T-helper 2 cell treated with Interferon-gamma antibody and Interleukin-4, amounts not matched to agents 5 μg/mL and 100 μg/mL, for 36 hours (primary cell): ENCODE measurements around the gene LRRC4C.
"Not testable (repeated sequence)": the region's sequence is repeated elsewhere in the genome, so short reads cannot be mapped to it uniquely, and the experiment has no call there.

ENCODE experiments used
- DNase-seq: peaks from one replicate; pipeline ENCODE4 v3.0.0; 2021; ENCODE audit warnings: low spot score
- H3K27ac Mint-ChIP-seq: one replicate; pipeline ENCODE4 v1.8.0; 2021; ENCODE audit warnings: mild to moderate bottlenecking, mixed read lengths
- H3K27me3 Mint-ChIP-seq: one replicate; pipeline ENCODE4 v1.8.0; 2021; ENCODE audit warnings: low read depth, mixed read lengths
- H3K36me3 Mint-ChIP-seq: one replicate; pipeline ENCODE4 v1.8.0; 2021; ENCODE audit warnings: low read depth, mixed read lengths
- H3K4me1 Mint-ChIP-seq: one replicate; pipeline ENCODE4 v1.8.0; 2021; ENCODE audit warnings: low read depth, mixed read lengths
- H3K4me3 Mint-ChIP-seq: one replicate; pipeline ENCODE4 v1.8.0; 2022; ENCODE audit warnings: mild to moderate bottlenecking, moderate library complexity, mixed read lengths
- H3K9me3 Mint-ChIP-seq: one replicate; pipeline ENCODE4 v1.8.0; 2021; ENCODE audit warnings: mixed read lengths

LRRC4C gene

GRCh38 chr11:41053894-41054293 is 405.6 kb downstream of the LRRC4C start:
- Mint-ChIP-seq H3K27me3 (no peaks in the 10 kb centered on the region), H3K27ac (no peak overlapping the region), H3K36me3 (no peaks in the 10 kb centered on the region), H3K9me3 (peaks cover 26% of the 10 kb centered on the region), H3K4me3 (no peak overlapping the region), H3K4me1 (no peaks in the 10 kb centered on the region)
- no peak for DNase-seq

- Mint-ChIP-seq H3K27ac (no peak overlapping the region), H3K4me3 (no peak overlapping the region), H3K9me3 (peaks cover 36% of the 10 kb centered on the region), H3K36me3 (no peaks in the 10 kb centered on the region), H3K4me1 (no peaks in the 10 kb centered on the region), H3K27me3 (no peaks in the 10 kb centered on the region)
- no peak for DNase-seq
These were observed 407.4 kb downstream of the LRRC4C start for GRCh38 chr11:41051919-41052635.

GRCh38 chr11:41050791-41051190 is 408.7 kb downstream of the LRRC4C start:
- peaks cover 29% of the 10 kb centered on the region for H3K9me3 Mint-ChIP-seq
- H3K4me1 Mint-ChIP-seq: no peaks in the 10 kb centered on the region
- DNase-seq: no peak
- H3K27ac Mint-ChIP-seq: no peak overlapping the region
- no peaks in the 10 kb centered on the region for H3K36me3 Mint-ChIP-seq
- H3K27me3 Mint-ChIP-seq: no peaks in the 10 kb centered on the region
- no peak overlapping the region for H3K4me3 Mint-ChIP-seq

- H3K27ac Mint-ChIP-seq: no peak overlapping the region
- no peak for DNase-seq
- no peak overlapping the region for H3K4me3 Mint-ChIP-seq
- no peaks in the 10 kb centered on the region for H3K36me3 Mint-ChIP-seq
- no peaks in the 10 kb centered on the region for H3K4me1 Mint-ChIP-seq
- peaks cover 37% of the 10 kb centered on the region for H3K9me3 Mint-ChIP-seq
- no peaks in the 10 kb centered on the region for H3K27me3 Mint-ChIP-seq
These were observed 412.2 kb downstream of the LRRC4C start for GRCh38 chr11:41047229-41047628.

- no peaks in the 10 kb centered on the region for H3K36me3 Mint-ChIP-seq
- no peak overlapping the region for H3K4me3 Mint-ChIP-seq
- H3K27me3 Mint-ChIP-seq: no peaks in the 10 kb centered on the region
- H3K4me1 Mint-ChIP-seq: no peaks in the 10 kb centered on the region
- DNase-seq: no peak
- peaks cover 45% of the 10 kb centered on the region for H3K9me3 Mint-ChIP-seq
- H3K27ac Mint-ChIP-seq: no peak overlapping the region
These were observed 414.2 kb downstream of the LRRC4C start for GRCh38 chr11:41045266-41045665.

GRCh38 chr11:41044747-41045146 is 414.7 kb downstream of the LRRC4C start:
- H3K27ac Mint-ChIP-seq: no peak overlapping the region
- no peaks in the 10 kb centered on the region for H3K4me1 Mint-ChIP-seq
- no peak for DNase-seq
- no peaks in the 10 kb centered on the region for H3K36me3 Mint-ChIP-seq
- H3K4me3 Mint-ChIP-seq: no peak overlapping the region
- H3K9me3 Mint-ChIP-seq: peaks cover 43% of the 10 kb centered on the region
- no peaks in the 10 kb centered on the region for H3K27me3 Mint-ChIP-seq

- Mint-ChIP-seq H3K4me3 (no peak overlapping the region), H3K27me3 (no peaks in the 10 kb centered on the region), H3K36me3 (no peaks in the 10 kb centered on the region), H3K4me1 (no peaks in the 10 kb centered on the region), H3K9me3 (peaks cover 35% of the 10 kb centered on the region), H3K27ac (no peak overlapping the region)
- DNase-seq: no peak
These were observed 416.8 kb downstream of the LRRC4C start for GRCh38 chr11:41042688-41043087.

GRCh38 chr11:41040474-41040873 is 419.0 kb downstream of the LRRC4C start:
- H3K27ac Mint-ChIP-seq: no peak overlapping the region
- H3K36me3 Mint-ChIP-seq: no peaks in the 10 kb centered on the region
- no peak overlapping the region for H3K4me3 Mint-ChIP-seq
- H3K27me3 Mint-ChIP-seq: no peaks in the 10 kb centered on the region
- no peak for DNase-seq
- H3K9me3 Mint-ChIP-seq: peaks cover 38% of the 10 kb centered on the region
- no peaks in the 10 kb centered on the region for H3K4me1 Mint-ChIP-seq

- Mint-ChIP-seq H3K36me3 (no peaks in the 10 kb centered on the region), H3K27me3 (no peaks in the 10 kb centered on the region), H3K9me3 (peaks cover 33% of the 10 kb centered on the region), H3K27ac (no peak overlapping the region), H3K4me1 (no peaks in the 10 kb centered on the region), H3K4me3 (no peak overlapping the region)
- DNase-seq: no peak
These were observed 419.9 kb downstream of the LRRC4C start for GRCh38 chr11:41039592-41039991.

GRCh38 chr11:41031551-41032060 is 427.8 kb downstream of the LRRC4C start:
- Mint-ChIP-seq H3K4me1 (no peaks in the 10 kb centered on the region), H3K9me3 (peaks cover 25% of the 10 kb centered on the region), H3K36me3 (no peaks in the 10 kb centered on the region), H3K27me3 (no peaks in the 10 kb centered on the region), H3K27ac (no peak overlapping the region), H3K4me3 (no peak overlapping the region)
- DNase-seq: no peak

- Mint-ChIP-seq H3K36me3 (no peaks in the 10 kb centered on the region), H3K9me3 (peaks cover 50% of the 10 kb centered on the region)
- no peak for DNase-seq
These were observed 439.2 kb downstream of the LRRC4C start for GRCh38 chr11:41020259-41020658.

GRCh38 chr11:41019666-41020065 is 439.8 kb downstream of the LRRC4C start:
- DNase-seq, H3K4me3 Mint-ChIP-seq, H3K27ac Mint-ChIP-seq, H3K36me3 Mint-ChIP-seq, H3K27me3 Mint-ChIP-seq, H3K4me1 Mint-ChIP-seq: not testable (repeated sequence)
- peaks cover 45% of the 10 kb centered on the region for H3K9me3 Mint-ChIP-seq

More at GRCh38 chr11:41020259-41020658, 439.2 kb downstream of the LRRC4C start:
- Mint-ChIP-seq H3K4me3 (no peak overlapping the region), H3K27me3 (no peaks in the 10 kb centered on the region), H3K4me1 (no peaks in the 10 kb centered on the region), H3K27ac (no peak overlapping the region)

GRCh38 chr11:41018224-41018623 is 441.2 kb downstream of the LRRC4C start:
- no peak overlapping the region for H3K4me3 Mint-ChIP-seq
- DNase-seq: no peak
- H3K36me3 Mint-ChIP-seq: no peaks in the 10 kb centered on the region
- H3K27ac Mint-ChIP-seq: no peak overlapping the region
- no peaks in the 10 kb centered on the region for H3K4me1 Mint-ChIP-seq
- peaks cover 45% of the 10 kb centered on the region for H3K9me3 Mint-ChIP-seq
- H3K27me3 Mint-ChIP-seq: no peaks in the 10 kb centered on the region

GRCh38 chr11:41010361-41011050 is 448.9 kb downstream of the LRRC4C start:
- Mint-ChIP-seq H3K4me3 (no peak overlapping the region), H3K27me3 (no peaks in the 10 kb centered on the region), H3K36me3 (no peaks in the 10 kb centered on the region), H3K9me3 (peaks cover 22% of the 10 kb centered on the region), H3K27ac (no peak overlapping the region), H3K4me1 (no peaks in the 10 kb centered on the region)
- DNase-seq: no peak
